ENCODE measurements around the gene CRISP2.
"Not testable (repeated sequence)": the region's sequence is repeated elsewhere in the genome, so short reads cannot be mapped to it uniquely, and the experiment has no call there.

CRISP2 gene

GRCh38 chr6:49730251-49730650 lies 16.9 kb upstream of the CRISP2 start:
- TF ChIP-seq YY1 (IDR thresholded peaks at IDR 0.05; ENCODE audit: insufficient read depth, insufficient read length) (no peak), ZNF274 (IDR thresholded peaks at IDR 0.05; ENCODE audit: low read depth, low read length) (no peak), SUZ12 (IDR thresholded peaks at IDR 0.05; ENCODE audit: extremely low read depth, insufficient read depth, insufficient read length) (no peak)
- Histone ChIP-seq H3K9ac (ENCODE audit: insufficient read length, low read depth) (no peak overlapping the region), H3K9me3 (ENCODE audit: insufficient read depth, low read length) (no peaks in the 10 kb centered on the region), H3K4me3 (ENCODE audit: insufficient read length, low read depth) (no peak overlapping the region), H3K36me3 (ENCODE audit: insufficient read depth, insufficient read length, low read length) (no peaks in the 10 kb centered on the region), H3K4me1 (ENCODE audit: insufficient read depth, insufficient read length) (no peaks in the 10 kb centered on the region), H3K27me3 (ENCODE audit: insufficient read depth, insufficient read length) (no peaks in the 10 kb centered on the region)
- no peak for DNase-seq (ENCODE audit: low read depth, low spot score)

DNA sequence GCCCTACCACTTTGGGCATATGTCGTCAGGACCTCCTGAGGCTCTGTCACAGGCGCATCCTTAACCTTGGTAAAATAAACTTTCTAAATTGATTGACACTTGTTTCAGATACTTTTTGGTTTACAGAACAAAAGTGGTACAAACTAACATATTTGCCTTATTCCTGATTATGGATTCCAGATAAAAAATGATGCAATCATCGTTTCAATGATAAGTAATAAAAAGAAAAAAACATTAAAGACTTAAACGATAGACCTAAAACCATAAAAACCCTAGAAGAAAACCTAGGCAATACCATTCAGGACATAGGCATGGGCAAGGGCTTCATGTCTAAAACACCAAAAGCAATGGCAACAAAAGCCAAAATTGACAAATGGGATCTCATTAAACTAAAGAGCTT lies 10.6 kb upstream of the CRISP2 start:
- not testable (repeated sequence) for H3K27me3 ChIP-seq (ENCODE audit: insufficient read depth, insufficient read length); H3K36me3 ChIP-seq (ENCODE audit: insufficient read depth, insufficient read length, low read length); H3K9ac ChIP-seq (ENCODE audit: insufficient read length, low read depth); H3K4me3 ChIP-seq (ENCODE audit: insufficient read length, low read depth); DNase-seq (ENCODE audit: low read depth, low spot score); H3K4me1 ChIP-seq (ENCODE audit: insufficient read depth, insufficient read length)
- peaks cover 11% of the 10 kb centered on the region; the same call in 1 of the 2 replicates for H3K9me3 ChIP-seq (ENCODE audit: insufficient read depth, low read length)

DNA sequence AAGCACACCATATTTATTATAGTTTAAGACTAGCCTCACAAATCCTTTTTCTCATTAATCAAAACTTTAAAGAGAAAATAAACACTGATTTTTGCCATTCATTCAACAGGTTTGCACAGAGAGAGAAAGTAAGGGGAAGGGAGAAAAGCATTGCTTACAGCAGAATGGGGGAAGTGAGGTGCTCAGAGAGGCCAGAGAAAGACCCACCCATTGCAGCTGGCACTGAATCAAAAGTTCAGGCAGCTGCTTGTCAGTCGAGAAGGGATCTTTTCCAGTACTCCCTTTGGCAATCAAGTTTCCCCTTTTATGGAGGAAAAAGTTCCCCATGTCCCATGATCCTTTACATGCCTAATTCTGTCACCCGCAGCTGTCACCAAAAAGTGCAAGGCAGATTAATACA lies 8.0 kb upstream of the CRISP2 start:
- no peaks in the 10 kb centered on the region for H3K4me1 ChIP-seq (ENCODE audit: insufficient read depth, insufficient read length)
- H3K27me3 ChIP-seq (ENCODE audit: insufficient read depth, insufficient read length): no peaks in the 10 kb centered on the region
- no peak overlapping the region for H3K4me3 ChIP-seq (ENCODE audit: insufficient read length, low read depth)
- no peaks in the 10 kb centered on the region for H3K36me3 ChIP-seq (ENCODE audit: insufficient read depth, insufficient read length, low read length)
- H3K9me3 ChIP-seq (ENCODE audit: insufficient read depth, low read length): peaks cover 11% of the 10 kb centered on the region
- DNase-seq (ENCODE audit: low read depth, low spot score): no peak
- TF ChIP-seq ZNF274 (IDR thresholded peaks at IDR 0.05; ENCODE audit: low read depth, low read length) (no peak), YY1 (IDR thresholded peaks at IDR 0.05; ENCODE audit: insufficient read depth, insufficient read length) (no peak), SUZ12 (IDR thresholded peaks at IDR 0.05; ENCODE audit: extremely low read depth, insufficient read depth, insufficient read length) (no peak)
- H3K9ac ChIP-seq (ENCODE audit: insufficient read length, low read depth): no peak overlapping the region

- H3K36me3 ChIP-seq (ENCODE audit: insufficient read depth, insufficient read length, low read length): no peaks in the 10 kb centered on the region
- H3K9me3 ChIP-seq (ENCODE audit: insufficient read depth, low read length): peaks cover 11% of the 10 kb centered on the region
- DNase-seq (ENCODE audit: low read depth, low spot score): no peak
- H3K27me3 ChIP-seq (ENCODE audit: insufficient read depth, insufficient read length): no peaks in the 10 kb centered on the region
- H3K9ac ChIP-seq (ENCODE audit: insufficient read length, low read depth): no peak overlapping the region
- TF ChIP-seq ZNF274 (IDR thresholded peaks at IDR 0.05; ENCODE audit: low read depth, low read length) (no peak), YY1 (IDR thresholded peaks at IDR 0.05; ENCODE audit: insufficient read depth, insufficient read length) (no peak), SUZ12 (IDR thresholded peaks at IDR 0.05; ENCODE audit: extremely low read depth, insufficient read depth, insufficient read length) (no peak)
- H3K4me1 ChIP-seq (ENCODE audit: insufficient read depth, insufficient read length): no peaks in the 10 kb centered on the region
- H3K4me3 ChIP-seq (ENCODE audit: insufficient read length, low read depth): no peak overlapping the region
These were observed 7.0 kb upstream of the CRISP2 start for GRCh38 chr6:49720372-49720771.

DNA sequence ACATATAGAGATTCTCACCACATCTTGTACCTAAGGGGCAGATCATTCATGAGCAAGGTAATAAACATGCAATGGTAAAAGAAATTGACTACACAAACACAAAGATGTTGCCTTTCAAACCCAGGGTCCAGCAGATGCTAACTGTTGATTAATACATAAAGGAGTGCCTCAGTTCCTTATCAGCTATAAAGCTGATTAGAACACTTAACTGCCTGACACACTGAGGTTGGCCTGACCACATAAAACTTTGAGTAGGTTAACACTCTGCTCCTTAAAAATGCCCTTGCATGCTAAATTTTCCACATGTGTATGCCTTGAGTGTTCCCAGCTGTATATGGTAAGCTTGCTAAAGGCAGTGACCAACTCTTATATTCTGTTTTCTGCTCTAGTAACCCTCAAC lies 14.9 kb downstream of the CRISP2 start:
- DNase-seq (ENCODE audit: low read depth, low spot score): no peak
- H3K4me1 ChIP-seq (ENCODE audit: insufficient read depth, insufficient read length): no peaks in the 10 kb centered on the region
- no peak overlapping the region for H3K4me3 ChIP-seq (ENCODE audit: insufficient read length, low read depth)
- no peaks in the 10 kb centered on the region for H3K9me3 ChIP-seq (ENCODE audit: insufficient read depth, low read length)
- no peak overlapping the region for H3K9ac ChIP-seq (ENCODE audit: insufficient read length, low read depth)
- H3K36me3 ChIP-seq (ENCODE audit: insufficient read depth, insufficient read length, low read length): no peaks in the 10 kb centered on the region
- no peaks in the 10 kb centered on the region for H3K27me3 ChIP-seq (ENCODE audit: insufficient read depth, insufficient read length)
- TF ChIP-seq SUZ12 (IDR thresholded peaks at IDR 0.05; ENCODE audit: extremely low read depth, insufficient read depth, insufficient read length) (no peak), ZNF274 (IDR thresholded peaks at IDR 0.05; ENCODE audit: low read depth, low read length) (no peak), YY1 (IDR thresholded peaks at IDR 0.05; ENCODE audit: insufficient read depth, insufficient read length) (no peak)

- Histone ChIP-seq H3K4me3 (ENCODE audit: insufficient read length, low read depth) (no peak overlapping the region), H3K9ac (ENCODE audit: insufficient read length, low read depth) (no peak overlapping the region), H3K4me1 (ENCODE audit: insufficient read depth, insufficient read length) (no peaks in the 10 kb centered on the region), H3K27me3 (ENCODE audit: insufficient read depth, insufficient read length) (no peaks in the 10 kb centered on the region), H3K9me3 (ENCODE audit: insufficient read depth, low read length) (no peaks in the 10 kb centered on the region), H3K36me3 (ENCODE audit: insufficient read depth, insufficient read length, low read length) (no peaks in the 10 kb centered on the region)
- no peak for DNase-seq (ENCODE audit: low read depth, low spot score)
- TF ChIP-seq ZNF274 (IDR thresholded peaks at IDR 0.05; ENCODE audit: low read depth, low read length) (no peak), YY1 (IDR thresholded peaks at IDR 0.05; ENCODE audit: insufficient read depth, insufficient read length) (no peak), SUZ12 (IDR thresholded peaks at IDR 0.05; ENCODE audit: extremely low read depth, insufficient read depth, insufficient read length) (no peak)
These were observed 19.8 kb downstream of the CRISP2 start for GRCh38 chr6:49693512-49693911.

DNA sequence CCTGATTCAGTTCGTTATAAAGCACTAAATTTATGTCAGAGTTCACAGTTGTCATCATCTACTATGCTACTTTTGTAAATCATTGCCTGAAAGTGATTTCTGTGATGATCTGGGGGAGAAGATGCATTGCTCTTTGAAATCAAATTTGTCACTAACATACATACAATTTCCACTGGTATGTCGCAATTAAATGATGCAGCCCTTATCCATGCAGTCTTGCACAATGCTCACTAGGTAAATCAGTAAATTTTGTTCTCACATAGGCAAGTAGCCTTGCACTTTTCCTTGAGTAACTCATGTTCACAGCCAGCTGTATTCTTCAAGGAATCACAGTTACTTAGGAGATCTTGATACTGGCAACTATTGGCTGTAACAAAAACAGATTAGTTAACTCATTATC lies 20.8 kb downstream of the CRISP2 start:
- no peaks in the 10 kb centered on the region for H3K9me3 ChIP-seq (ENCODE audit: insufficient read depth, low read length)
- DNase-seq (ENCODE audit: low read depth, low spot score): no peak
- H3K4me1 ChIP-seq (ENCODE audit: insufficient read depth, insufficient read length): no peaks in the 10 kb centered on the region
- no peak for TF ChIP-seq SUZ12 (IDR thresholded peaks at IDR 0.05; ENCODE audit: extremely low read depth, insufficient read depth, insufficient read length)
- TF ChIP-seq ZNF274 (IDR thresholded peaks at IDR 0.05; ENCODE audit: low read depth, low read length): no peak
- no peak for TF ChIP-seq YY1 (IDR thresholded peaks at IDR 0.05; ENCODE audit: insufficient read depth, insufficient read length)
- H3K36me3 ChIP-seq (ENCODE audit: insufficient read depth, insufficient read length, low read length): no peaks in the 10 kb centered on the region
- H3K9ac ChIP-seq (ENCODE audit: insufficient read length, low read depth): no peak overlapping the region
- no peaks in the 10 kb centered on the region for H3K27me3 ChIP-seq (ENCODE audit: insufficient read depth, insufficient read length)
- no peak overlapping the region for H3K4me3 ChIP-seq (ENCODE audit: insufficient read length, low read depth)

All from NT2/D1 (cell line).